ENCODE results near the gene DCDC2B. TPM values are rescaled to one million over a fixed set of nuclear protein-coding genes. Genes with fewer than 3 reads are reported as not detected.

The DCDC2B gene
- total and polyA plus RNA-seq, 9 of the 15 experiments (the other 6 are each of a cell fraction or from before 2014, with no cell fraction given): not detected

- TF ChIP-seq CLOCK (CRISPR knock-in tag; IDR thresholded peaks at IDR 0.05; ENCODE audit: borderline replicate concordance): no peak
- no peak for TF ChIP-seq MCM5 (IDR thresholded peaks at IDR 0.05; ENCODE audit: low read depth)
- TF ChIP-seq HLTF (IDR thresholded peaks at IDR 0.05): no peak
- TF ChIP-seq, protein P1, sequence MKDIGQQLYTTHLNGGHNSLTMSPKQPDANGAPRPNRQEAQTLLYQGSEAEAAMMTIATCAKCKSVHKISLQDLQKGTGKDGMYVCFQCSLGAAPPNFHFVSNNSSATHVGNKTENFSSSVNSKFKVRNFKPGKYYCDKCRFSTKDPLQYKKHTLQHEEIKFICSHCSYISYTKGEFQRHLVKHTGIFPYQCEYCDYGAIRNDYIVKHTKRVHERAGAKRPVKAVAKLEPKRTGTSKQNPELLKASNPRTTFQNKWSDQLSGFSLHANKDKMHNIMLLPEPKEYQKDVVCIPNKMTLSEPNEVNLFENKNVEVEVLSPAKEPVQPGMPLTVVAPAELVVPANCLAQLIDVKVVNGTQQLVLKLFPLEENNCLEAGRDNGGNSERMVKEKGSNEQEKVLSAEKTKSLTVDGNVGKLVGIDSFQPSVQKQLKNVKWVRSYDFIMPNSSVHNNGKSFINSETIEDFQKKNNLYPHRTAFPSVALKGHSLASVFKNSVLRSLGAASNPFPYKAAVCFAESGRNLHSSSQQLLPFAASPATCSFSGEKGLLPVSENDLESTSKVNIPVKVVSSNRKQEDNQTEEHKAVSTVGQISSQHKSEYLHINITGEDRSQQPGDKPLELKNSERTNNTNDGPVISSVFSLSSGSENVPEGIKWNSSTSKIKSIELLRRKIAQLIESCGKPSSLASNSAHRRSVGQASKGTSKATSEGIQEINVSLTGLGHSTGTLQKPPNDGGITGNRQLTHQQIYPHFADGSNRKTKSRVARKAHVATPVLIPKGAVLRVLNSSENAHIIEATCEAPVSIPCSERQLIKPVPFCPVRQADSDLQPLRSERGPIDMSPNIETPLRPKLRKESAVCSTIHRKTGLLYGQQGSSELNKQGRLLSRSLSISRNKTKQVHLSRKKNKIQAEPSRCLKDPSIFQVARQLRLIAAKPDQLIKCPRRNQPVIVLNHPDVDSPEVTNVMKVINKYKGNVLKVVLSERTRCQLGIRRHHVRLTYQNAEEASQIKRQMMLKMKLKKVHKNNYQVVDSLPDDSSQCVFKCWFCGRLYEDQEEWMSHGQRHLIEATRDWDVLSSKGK (CRISPR knock-in tag; IDR thresholded peaks at IDR 0.05): no peak
- no peak for TF ChIP-seq BRF1 (IDR thresholded peaks at IDR 0.05; ENCODE audit: borderline replicate concordance, extremely low read depth, insufficient read length)
- no peak for TF ChIP-seq DACH1 (IDR thresholded peaks at IDR 0.05; ENCODE audit: partially characterized antibody)
- TF ChIP-seq NCOA1 (IDR thresholded peaks at IDR 0.05; ENCODE audit: low read depth): peak; percentile 40; the same call in 1 of the 2 replicates
- no peak for TF ChIP-seq ZFP1 (CRISPR knock-in tag; IDR thresholded peaks at IDR 0.05)
- peak; percentile 93 for TF ChIP-seq ELF2 (CRISPR knock-in tag; IDR thresholded peaks at IDR 0.05)
- TF ChIP-seq NKRF (IDR thresholded peaks at IDR 0.05; ENCODE audit: borderline replicate concordance): peak; percentile 97
- peak; percentile 72 for TF ChIP-seq SIN3B (IDR thresholded peaks at IDR 0.05; ENCODE audit: low read depth)
- TF ChIP-seq HMGN3 (IDR thresholded peaks at IDR 0.05; ENCODE audit: borderline replicate concordance, extremely low read depth, insufficient read length, low read depth, low read length): no peak
- TF ChIP-seq, protein P2, sequence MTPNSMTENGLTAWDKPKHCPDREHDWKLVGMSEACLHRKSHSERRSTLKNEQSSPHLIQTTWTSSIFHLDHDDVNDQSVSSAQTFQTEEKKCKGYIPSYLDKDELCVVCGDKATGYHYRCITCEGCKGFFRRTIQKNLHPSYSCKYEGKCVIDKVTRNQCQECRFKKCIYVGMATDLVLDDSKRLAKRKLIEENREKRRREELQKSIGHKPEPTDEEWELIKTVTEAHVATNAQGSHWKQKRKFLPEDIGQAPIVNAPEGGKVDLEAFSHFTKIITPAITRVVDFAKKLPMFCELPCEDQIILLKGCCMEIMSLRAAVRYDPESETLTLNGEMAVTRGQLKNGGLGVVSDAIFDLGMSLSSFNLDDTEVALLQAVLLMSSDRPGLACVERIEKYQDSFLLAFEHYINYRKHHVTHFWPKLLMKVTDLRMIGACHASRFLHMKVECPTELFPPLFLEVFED (CRISPR knock-in tag; conservative IDR thresholded peaks at IDR 0.05): 0 out of 2 replicates have a peak, but pooled peaks have one; percentile 13
- TF ChIP-seq ZNF384 (IDR thresholded peaks at IDR 0.05; ENCODE audit: low read depth, low read length): no peak
- TF ChIP-seq ZNF174 (CRISPR knock-in tag; IDR thresholded peaks at IDR 0.05): no peak
- no peak for TF ChIP-seq ZNF184 (CRISPR knock-in tag; IDR thresholded peaks at IDR 0.05)
- no peak for TF ChIP-seq ZC3H8 (IDR thresholded peaks at IDR 0.05)
- no peak for TF ChIP-seq NFYB (IDR thresholded peaks at IDR 0.05; ENCODE audit: extremely low read depth, insufficient read length)
- no peak for TF ChIP-seq TARDBP (IDR thresholded peaks at IDR 0.05)
- no peak for TF ChIP-seq ZNF699 (CRISPR knock-in tag; IDR thresholded peaks at IDR 0.05; ENCODE audit: insufficient replicate concordance)
Measured at GRCh38 chr1:32221980-32222755, 13.3 kb downstream of the DCDC2B start, which contains the start of the genes EIF3I and TMEM234 (continued).

Data from K562 (cell line).